HepG2 (cell line): ENCODE results near the gene OSM. TPM values are rescaled to one million over a fixed set of nuclear protein-coding genes. Genes with fewer than 3 reads are reported as not detected.
"Not testable (repeated sequence)": the region's sequence is repeated elsewhere in the genome, so short reads cannot be mapped to it uniquely, and the experiment has no call there.

ENCODE experiments used
- ATAC-seq: fragments of 200-7000 bp; cut with Tn5 transposase; 3 replicates; pipeline ENCODE4 v1.9.1; 2020; ENCODE audit warnings: mild to moderate bottlenecking, moderate library complexity
- BruUV-seq: library from RNA; stranded (reverse); fragments of 400-500 nt; replicated peaks from 2 replicates; lab custom pipeline; 2021; lab: Mats Ljungman, UMichigan
- CTCF ChIA-PET: fragments of 300-600 bp; formaldehyde crosslinking; extraction: SDS; loops from one replicate; lab custom pipeline; 2021; ENCODE audit warnings: low total read pairs, inconsistent platforms, low intra/inter-chr PET ratio; lab: Yijun Ruan, JAX
- POLR2A ChIA-PET: fragments of 350-600 bp; sonication (Branson Sonifier 250); formaldehyde crosslinking; loops from one replicate; lab custom pipeline; 2020; ENCODE audit warnings: antibody characterized with exemption, inconsistent platforms; lab: Yijun Ruan, JAX
- DNase-seq: peaks from one replicate; pipeline ENCODE4 v3.0.0-alpha.2; 2015; ENCODE audit warnings: low spot score
- FAIRE-seq: peaks from 3 replicates; lab custom pipeline; 2011; peaks lifted over from hg19 to GRCh38; lab: Jason Lieb, UNC
- H2AFZ ChIP-seq: one replicate; pipeline ENCODE4 v1.6.1; 2011; ENCODE audit warnings: low read length, inconsistent platforms
- H3K27ac ChIP-seq: fragments of 300-600 bp; 3 replicates; pipeline ENCODE4 v1.8.0; 2011; ENCODE audit warnings: mixed run types, mild to moderate bottlenecking, mixed read lengths, low read length, inconsistent platforms; ENCODE audit not compliant: insufficient read depth; ENCODE audit errors: extremely low read length
- H3K27me3 ChIP-seq, 2 experiments: fragments of 200-600 bp in 1 of 2; 2 replicates in 1 of 2; 3 replicates in 1 of 2; pipeline versions ENCODE4 v1.6.0 to v1.8.0; 2011; ENCODE audit warnings: low read length in 2 of 2, mild to moderate bottlenecking in 2 of 2, moderate library complexity in 2 of 2, inconsistent platforms in 1 of 2; ENCODE audit not compliant: insufficient read depth in 2 of 2, control insufficient read depth in 1 of 2
- H3K36me3 ChIP-seq, 2 experiments: fragments of 200-600 bp in 1 of 2; replicated peaks in 1 of 2; 2 replicates in 1 of 2; 3 replicates in 1 of 2; pipeline versions ENCODE4 v1.5.1 to v1.8.0; 2011; ENCODE audit warnings: low read length in 2 of 2, inconsistent platforms in 1 of 2; ENCODE audit not compliant: insufficient read depth in 2 of 2, control insufficient read depth in 1 of 2
- H3K4me1 ChIP-seq: 2 replicates; pipeline ENCODE4 v1.5.1; 2012; ENCODE audit warnings: low read length, inconsistent platforms; ENCODE audit not compliant: insufficient read depth
- H3K4me2 ChIP-seq: 2 replicates; pipeline ENCODE4 v1.6.0; 2011; ENCODE audit warnings: low read depth, low read length, inconsistent platforms
- H3K4me3 ChIP-seq, 3 experiments: fragments of 200-600 bp in 1 of 3; sonication (generic), shearing (Covaris generic) in 1 of 3; replicated peaks in 1 of 3; 2 replicates each; pipeline ENCODE4 v1.5.1; 2011 to 2016; ENCODE audit warnings: low read length in 3 of 3, inconsistent platforms in 2 of 3, low read depth in 2 of 3, mild to moderate bottlenecking in 2 of 3, control low read depth in 1 of 3, mixed read lengths in 1 of 3; ENCODE audit not compliant: insufficient read depth in 1 of 3
- H3K79me2 ChIP-seq: one replicate; pipeline ENCODE4 v1.6.1; 2011; ENCODE audit warnings: low read length, inconsistent platforms; ENCODE audit not compliant: insufficient read depth
- H3K9ac ChIP-seq: 2 replicates; pipeline ENCODE4 v1.6.0; 2011; ENCODE audit warnings: mild to moderate bottlenecking, low read depth, low read length, inconsistent platforms; ENCODE audit not compliant: insufficient read depth
- H3K9me3 ChIP-seq: 2 replicates; pipeline ENCODE4 v1.5.1; 2012; ENCODE audit warnings: mild to moderate bottlenecking, low read length
- H4K20me1 ChIP-seq: 2 replicates; pipeline ENCODE4 v1.6.0; 2011; ENCODE audit warnings: inconsistent platforms, mild to moderate bottlenecking, low read length, moderate library complexity; ENCODE audit not compliant: insufficient read depth
- NCOR1 ChIP-seq: fragments of 200-600 bp; sonication (generic); IDR thresholded peaks from 2 replicates; pipeline ENCODE4 v1.7.0; 2017; ENCODE audit warnings: antibody characterized with exemption, low read length, borderline replicate concordance
- ZMYM2 ChIP-seq: sonication (generic); formaldehyde crosslinking; IDR thresholded peaks from 2 replicates; pipeline ENCODE4 v1.8.0; 2022; ENCODE audit warnings: mild to moderate bottlenecking, missing genetic modification reagents
- ZNF232 ChIP-seq: sonication (generic); formaldehyde crosslinking; IDR thresholded peaks from 2 replicates; pipeline ENCODE4 v1.4.0; 2020; ENCODE audit warnings: missing genetic modification reagents, borderline replicate concordance
- ZNF263 ChIP-seq: sonication (generic); formaldehyde crosslinking; IDR thresholded peaks from 2 replicates; pipeline ENCODE4 v1.4.0; 2020; ENCODE audit warnings: missing genetic modification reagents
- ZNF530 ChIP-seq: sonication (generic); formaldehyde crosslinking; IDR thresholded peaks from 2 replicates; pipeline ENCODE4 v1.5.0; 2020; ENCODE audit warnings: low read depth, mild to moderate bottlenecking, missing genetic modification reagents
- WGBS: methylation state at CpG from one replicate; pipeline ENCODE4 v1.1.6; 2017; ENCODE audit warnings: low lambda C conversion rate; 5-methylcytosine and 5-hydroxymethylcytosine counted together
- in situ Hi-C: cut with HindIII; loops from 2 replicates; pipeline ENCODE4 v1.10.0; 2017; ENCODE audit warnings: low pct_unique_long_range_greater_than_20kb; ENCODE audit not compliant: extremely low pct_ligation_motif_present
- intact Hi-C: fragments of 100-400 bp; cut with micrococcal nuclease; formaldehyde crosslinking; loops from one replicate; pipeline ENCODE4 v1.10.0; 2022; ENCODE audit not compliant: unreplicated experiment
- polyA plus RNA-seq, 8 experiments: library from polyadenylated mRNA; depleted of rRNA in 3 of 8; stranded (reverse) in 7 of 8; unstranded in 1 of 8; fragments of >200 nt; fragmentation: Illumina TruSeq in 4 of 8; extraction: Trizol in 4 of 8; gene quantifications; 2 replicates each; pipeline versions ENCODE4 v1.2.1 to v1.2.3, GENCODE V29; 2011 to 2016; ENCODE audit warnings: low read depth in 4 of 8, missing spikeins in 1 of 8, mixed read lengths in 1 of 8; ENCODE audit not compliant: insufficient read depth in 1 of 8
- total RNA-seq, 5 experiments: library from RNA; depleted of rRNA; stranded (reverse); fragments of >200 nt; fragmentation: Illumina TruSeq; extraction: Trizol; gene quantifications; 2 replicates each; pipeline ENCODE4 v1.2.3, GENCODE V29; 2016; ENCODE audit warnings: low read depth in 1 of 5

OSM gene
- total and polyA plus RNA-seq, 2 of the 13 experiments (the other 11 are each of a cell fraction or from before 2014, with no cell fraction given) = not detected

DNA sequence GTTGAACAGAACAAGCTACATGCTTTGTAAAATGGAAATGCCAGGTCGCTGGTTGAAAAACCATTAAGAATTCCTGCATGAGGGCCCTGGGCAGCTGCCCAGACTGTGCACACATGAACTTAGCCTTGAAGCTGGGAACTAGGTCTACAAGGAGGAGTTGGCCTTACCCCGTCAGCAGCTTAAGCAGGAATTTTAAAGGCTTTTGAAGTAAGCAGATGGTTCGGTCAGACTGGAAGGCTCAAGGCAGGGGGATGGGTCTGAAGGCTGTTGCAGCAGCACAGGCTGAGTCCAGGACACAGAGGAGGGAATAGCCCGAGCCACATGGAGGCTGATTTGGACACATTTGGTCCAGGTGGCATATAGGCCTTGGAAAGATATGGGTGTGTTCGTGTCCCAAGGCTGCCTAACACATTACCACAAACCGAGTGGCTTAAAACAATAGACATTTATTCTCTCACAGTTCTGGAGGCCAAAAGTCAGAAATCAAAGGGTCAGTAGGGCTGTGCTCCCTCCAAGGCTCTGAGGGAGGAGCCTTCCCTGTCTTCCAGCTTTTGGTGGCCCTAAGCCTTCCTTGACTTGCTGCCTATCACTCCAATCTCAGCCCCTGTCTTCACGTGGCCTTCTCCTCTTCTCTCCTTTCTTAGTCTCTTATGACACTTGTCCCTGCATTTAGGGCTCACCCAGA, 31.7 kb downstream of the OSM start:
- Histone ChIP-seq H2AFZ (no peak overlapping the region), H3K9me3 (no peaks in the 10 kb centered on the region), H3K4me2 (peak overlapping the region; percentile 43), H3K79me2 (no peaks in the 10 kb centered on the region), H3K36me3 (no peaks in the 10 kb centered on the region), H3K27ac (no peak overlapping the region), H3K9ac (no peak overlapping the region), H3K4me1 (peaks cover 40% of the 10 kb centered on the region), H3K27me3 (peaks cover 6 to 51% of the 10 kb centered on the region in 2 experiments; a peak in 4 of 5 replicates), H4K20me1 (no peaks in the 10 kb centered on the region), H3K4me3 (0 out of 6 replicates have a peak overlapping the region, but pooled peaks of 1 of the 3 experiments have one; percentile 31)
- FAIRE-seq (no peak), ATAC-seq (peak; percentile 35), DNase-seq (no peak)
- no TSS peak for BruUV-seq
- in situ Hi-C loops = no loop called here
- ChIA-PET POLR2A (interaction anchor here (0.9 kb wide), 1 partner anchor 13 kb away, joined by 3 read pairs; no protein-coding TSS in a partner anchor), CTCF (no interaction called here)
- intact Hi-C loops = no loop called here
- TF ChIP-seq NCOR1 (no peak), ZNF263 (CRISPR knock-in tag) (peak; percentile 73; the same call in 1 of the 2 replicates), ZNF530 (CRISPR knock-in tag) (no peak), ZMYM2 (no peak), ZNF232 (no peak)
- 0% methylated on average over 6 of the region's 7 CpGs for WGBS

DNA sequence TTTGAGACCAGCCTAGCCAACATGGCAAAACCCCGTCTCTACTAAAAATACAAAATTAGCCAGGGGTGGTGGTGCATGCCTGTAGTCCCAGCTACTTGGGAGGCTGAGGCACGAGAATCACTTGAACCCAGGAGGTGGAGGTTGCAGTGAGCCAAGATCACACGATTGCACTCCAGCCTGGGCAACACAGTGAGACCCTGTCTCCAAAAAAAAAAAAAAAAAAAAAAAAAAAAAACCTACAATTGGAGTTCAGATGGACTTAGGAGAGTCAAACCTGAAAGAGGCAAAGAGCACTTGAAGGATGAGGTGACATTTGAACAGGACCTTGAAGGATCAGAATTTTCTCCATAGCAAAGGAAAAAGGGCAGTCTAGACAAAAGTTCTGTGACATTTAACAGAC, 32.3 kb downstream of the OSM start:
- POLR2A ChIA-PET = interaction anchor here (0.7 to 0.9 kb wide), 2 partner anchors 14 to 16 kb away, joined by 3 read pairs; no protein-coding TSS in a partner anchor
- H2AFZ ChIP-seq, in situ Hi-C loops, CTCF ChIA-PET, H3K9me3 ChIP-seq, H3K79me2 ChIP-seq, H3K4me2 ChIP-seq, H3K36me3 ChIP-seq, intact Hi-C loops, DNase-seq, H4K20me1 ChIP-seq, BruUV-seq, H3K4me3 ChIP-seq, H3K27ac ChIP-seq, FAIRE-seq, ATAC-seq, H3K9ac ChIP-seq: not testable (repeated sequence)
- Histone ChIP-seq H3K4me1 (peaks cover 37% of the 10 kb centered on the region), H3K27me3 (peaks cover 6 to 51% of the 10 kb centered on the region in 2 experiments; a peak in 4 of 5 replicates)
- 53% methylated on average over 3 of the region's 3 CpGs for WGBS
